Measurements from ENCODE around the gene TOP2B.
A peak's percentile ranks its signal among the peaks of the same experiment; 100 is the strongest.

TOP2B gene

DNA sequence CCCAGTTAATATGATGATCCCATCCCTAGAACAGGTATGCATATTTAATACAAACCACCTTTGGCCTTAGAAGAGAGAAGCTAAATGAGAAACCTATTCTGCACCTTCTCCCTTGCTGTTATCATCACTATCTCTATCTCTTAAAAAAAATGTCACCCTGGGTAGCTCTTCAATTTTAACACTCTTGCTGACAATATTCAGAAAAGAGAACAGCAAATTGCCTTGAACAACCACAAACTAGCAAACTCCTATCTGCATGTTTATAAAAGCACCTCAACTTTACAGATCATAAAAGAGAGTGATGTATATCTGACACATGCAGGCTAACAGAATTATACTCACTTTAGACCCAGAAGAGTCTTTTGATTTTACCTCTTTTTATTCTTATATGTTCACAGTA, 7.4 kb downstream of the TOP2B start:
- Mint-ChIP-seq H3K36me3 (peaks cover 2% of the 10 kb centered on the region), H3K4me1 (peaks cover 87% of the 10 kb centered on the region), H3K27ac (no peak overlapping the region), H3K27me3 (no peaks in the 10 kb centered on the region), H3K4me3 (peak overlapping the region; percentile 27), H3K9me3 (no peaks in the 10 kb centered on the region)

DNA sequence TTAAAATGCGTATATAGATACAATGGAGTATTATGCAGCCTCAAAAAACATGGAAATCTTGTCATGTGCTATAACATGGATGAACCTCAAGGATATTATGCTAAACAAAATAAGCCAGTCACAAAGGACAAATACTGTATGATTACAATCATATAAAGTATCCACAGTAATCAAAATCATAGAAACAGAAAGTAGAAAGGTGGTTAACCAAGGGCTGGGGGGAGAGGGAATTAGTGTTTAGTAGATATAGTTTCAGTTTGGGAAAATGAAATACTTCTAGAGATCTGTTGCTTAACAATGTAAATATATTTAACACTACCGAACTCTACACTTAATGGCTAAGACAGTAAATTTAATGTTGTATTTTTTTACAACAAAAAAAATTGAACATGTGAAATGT, 9.0 kb downstream of the TOP2B start:
- H3K27me3 Mint-ChIP-seq, result no peaks in the 10 kb centered on the region
- peaks cover 81% of the 10 kb centered on the region for H3K4me1 Mint-ChIP-seq

DNA sequence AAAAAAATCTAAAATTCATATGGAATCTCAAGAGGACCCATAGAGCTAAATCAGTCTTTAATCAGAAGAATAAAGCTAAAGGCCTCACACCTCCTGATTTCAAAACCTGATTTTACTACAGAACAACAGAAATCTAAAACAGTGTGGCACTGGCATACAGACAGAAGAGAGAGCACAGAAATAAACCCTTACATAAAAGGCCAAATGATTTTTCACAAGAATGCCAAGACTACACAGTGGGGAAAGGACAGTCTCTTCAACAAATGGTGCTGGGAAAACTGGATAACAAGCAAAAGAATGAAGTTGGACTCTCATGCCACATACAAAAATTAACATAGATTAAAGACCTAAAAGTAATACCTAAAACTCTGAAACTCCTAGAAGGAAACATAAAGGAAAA, 10.1 kb downstream of the TOP2B start:
- Mint-ChIP-seq H3K36me3 (peaks cover 8% of the 10 kb centered on the region), H3K4me1 (peaks cover 75% of the 10 kb centered on the region), H3K4me3 (peak overlapping the region; percentile 47), H3K9me3 (no peaks in the 10 kb centered on the region), H3K27me3 (no peaks in the 10 kb centered on the region), H3K27ac (peak overlapping the region; percentile 52)

More for the DNA sequence above, 9.0 kb downstream of the TOP2B start:
- Mint-ChIP-seq H3K36me3 (peaks cover 4% of the 10 kb centered on the region), H3K9me3 (no peaks in the 10 kb centered on the region), H3K27ac (no peak overlapping the region), H3K4me3 (peak overlapping the region; percentile 45)

DNA sequence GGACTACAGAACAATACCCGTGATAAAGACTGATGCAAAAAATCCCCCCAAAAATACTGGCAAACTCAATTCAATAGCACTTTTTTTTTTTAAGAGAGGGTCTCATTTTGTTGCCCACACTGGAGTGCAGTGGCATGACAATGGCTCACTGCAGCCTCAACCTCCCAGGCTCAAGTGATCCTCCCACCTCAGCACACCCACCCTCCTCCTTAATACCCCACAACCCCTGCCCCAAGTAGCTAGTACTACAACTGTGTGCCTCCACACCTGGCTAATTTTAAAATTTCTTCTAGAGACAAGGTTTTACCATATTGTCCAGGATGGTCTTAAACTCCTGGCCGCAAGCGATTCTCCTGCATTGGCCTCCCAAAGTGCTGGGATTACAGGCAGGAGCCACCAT, 11.4 kb downstream of the TOP2B start:
- H3K36me3 Mint-ChIP-seq, result peaks cover 13% of the 10 kb centered on the region
- peaks cover 8% of the 10 kb centered on the region for H3K9me3 Mint-ChIP-seq
- H3K4me1 Mint-ChIP-seq, result peaks cover 71% of the 10 kb centered on the region
- H3K4me3 Mint-ChIP-seq, result peak overlapping the region; percentile 23
- peak overlapping the region; percentile 11 for H3K27ac Mint-ChIP-seq
- no peaks in the 10 kb centered on the region for H3K27me3 Mint-ChIP-seq

DNA sequence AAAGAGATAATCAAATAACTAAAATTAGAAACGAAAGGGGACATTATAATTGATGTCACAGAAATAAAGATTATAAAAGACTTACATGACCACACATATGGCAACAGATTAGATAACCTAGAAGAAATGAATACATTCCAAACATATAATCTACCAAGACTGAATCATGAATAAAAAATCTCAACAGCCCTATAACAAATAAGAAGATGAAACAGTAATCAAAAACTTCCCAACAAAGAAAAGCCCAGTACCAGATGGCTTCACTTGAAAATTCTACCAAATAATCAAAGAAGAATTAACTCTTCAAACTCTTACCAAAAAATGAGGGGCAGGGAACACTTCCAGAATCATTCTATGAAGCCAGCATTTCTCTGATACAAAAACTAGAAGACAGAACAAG, 11.8 kb downstream of the TOP2B start:
- Mint-ChIP-seq H3K27me3 (no peaks in the 10 kb centered on the region), H3K27ac (peak overlapping the region; percentile 11), H3K9me3 (peaks cover 8% of the 10 kb centered on the region), H3K36me3 (peaks cover 16% of the 10 kb centered on the region), H3K4me3 (peak overlapping the region; percentile 11), H3K4me1 (peaks cover 75% of the 10 kb centered on the region)

DNA sequence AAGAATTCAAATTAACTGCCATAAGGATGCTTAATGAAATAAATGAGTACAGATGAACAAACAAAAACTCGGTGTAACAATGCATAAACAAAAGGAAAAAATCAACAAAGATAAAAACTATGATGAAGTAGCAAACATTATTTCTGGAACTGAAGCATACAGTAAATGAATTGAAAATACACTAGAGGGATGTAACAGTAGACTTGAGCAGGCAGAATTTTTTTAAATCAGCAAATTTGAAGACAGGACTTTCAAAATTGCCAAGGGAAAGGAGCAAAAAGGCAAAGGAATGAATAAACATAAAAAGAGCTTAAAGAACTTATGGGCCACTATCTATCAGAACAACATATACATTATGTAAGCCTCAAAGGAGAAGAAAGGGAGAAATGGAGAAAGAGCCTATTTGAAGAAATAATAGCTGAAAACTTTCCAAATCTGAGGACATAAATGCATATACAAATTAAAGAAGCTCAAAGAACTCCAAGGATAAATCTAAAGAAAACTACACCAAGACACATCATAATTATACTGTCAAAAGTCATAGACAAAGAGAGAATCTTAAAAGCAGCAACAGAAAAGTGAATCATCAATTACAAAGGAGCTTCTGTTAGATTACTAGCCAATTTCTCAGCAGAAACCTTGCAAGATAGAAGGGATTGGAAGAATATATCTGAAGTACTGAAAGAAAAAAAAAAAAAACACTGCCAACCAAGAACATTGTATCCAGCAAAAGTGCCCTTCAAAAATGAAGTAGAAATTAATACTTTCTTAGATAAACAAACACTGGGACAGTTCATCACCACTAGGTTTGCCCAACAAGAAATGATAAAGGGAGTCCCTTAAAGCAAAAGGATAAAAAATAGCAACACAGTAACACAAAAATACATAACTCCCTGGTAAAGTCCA, 15.5 kb downstream of the TOP2B start:
- Mint-ChIP-seq H3K27me3 (no peaks in the 10 kb centered on the region), H3K36me3 (peaks cover 16% of the 10 kb centered on the region), H3K27ac (peak overlapping the region; percentile 49), H3K4me1 (peaks cover 59% of the 10 kb centered on the region), H3K4me3 (no peak overlapping the region), H3K9me3 (peaks cover 8% of the 10 kb centered on the region)

DNA sequence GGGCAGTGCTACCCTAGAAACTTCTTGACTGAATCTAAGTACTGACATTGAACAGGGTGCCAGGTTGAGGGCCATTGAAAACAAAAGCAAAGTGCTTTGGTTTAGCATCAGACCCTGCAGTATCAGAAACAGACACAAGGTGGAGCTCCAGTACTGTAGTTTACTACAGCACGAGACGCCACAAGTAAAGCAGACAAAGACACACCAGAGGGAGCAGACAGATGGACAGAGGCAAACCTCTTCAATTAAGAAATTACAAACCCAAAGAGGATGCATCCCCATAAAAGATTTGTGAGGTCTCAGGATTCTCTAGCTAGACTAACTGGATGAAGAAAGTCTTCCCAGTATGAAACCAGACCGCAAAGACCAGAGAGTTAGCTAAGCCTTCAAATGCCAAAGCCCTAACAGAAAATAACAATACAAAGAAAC, 16.6 kb downstream of the TOP2B start:
- H3K27ac Mint-ChIP-seq, result peak overlapping the region; percentile 5
- no peaks in the 10 kb centered on the region for H3K27me3 Mint-ChIP-seq
- no peak overlapping the region for H3K4me3 Mint-ChIP-seq
- H3K36me3 Mint-ChIP-seq, result peaks cover 16% of the 10 kb centered on the region
- H3K9me3 Mint-ChIP-seq, result peaks cover 8% of the 10 kb centered on the region
- H3K4me1 Mint-ChIP-seq, result peaks cover 58% of the 10 kb centered on the region

DNA sequence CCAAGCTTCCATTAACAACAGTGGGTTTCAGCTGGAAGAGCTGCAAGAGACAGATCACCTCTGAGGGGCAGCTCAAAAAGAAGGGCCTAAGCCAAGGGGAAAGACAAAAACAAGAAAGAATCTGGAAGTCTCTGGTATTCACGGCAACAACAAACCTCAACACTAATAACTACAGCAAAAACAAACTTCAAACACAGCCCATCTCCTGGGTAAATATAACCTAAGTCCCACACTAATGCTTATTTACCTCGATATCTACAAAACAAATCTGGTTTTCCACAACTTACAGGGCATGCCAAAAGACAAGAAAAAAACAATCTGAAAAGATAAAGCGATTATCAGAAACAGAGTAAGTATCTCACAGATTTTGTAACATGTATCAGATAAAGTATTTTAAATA, 29.7 kb downstream of the TOP2B start:
- H3K27me3 Mint-ChIP-seq, result no peaks in the 10 kb centered on the region
- H3K4me3 Mint-ChIP-seq, result no peak overlapping the region
- no peaks in the 10 kb centered on the region for H3K9me3 Mint-ChIP-seq
- peaks cover 15% of the 10 kb centered on the region for H3K36me3 Mint-ChIP-seq
- H3K27ac Mint-ChIP-seq, result no peak overlapping the region
- peaks cover 27% of the 10 kb centered on the region for H3K4me1 Mint-ChIP-seq

DNA sequence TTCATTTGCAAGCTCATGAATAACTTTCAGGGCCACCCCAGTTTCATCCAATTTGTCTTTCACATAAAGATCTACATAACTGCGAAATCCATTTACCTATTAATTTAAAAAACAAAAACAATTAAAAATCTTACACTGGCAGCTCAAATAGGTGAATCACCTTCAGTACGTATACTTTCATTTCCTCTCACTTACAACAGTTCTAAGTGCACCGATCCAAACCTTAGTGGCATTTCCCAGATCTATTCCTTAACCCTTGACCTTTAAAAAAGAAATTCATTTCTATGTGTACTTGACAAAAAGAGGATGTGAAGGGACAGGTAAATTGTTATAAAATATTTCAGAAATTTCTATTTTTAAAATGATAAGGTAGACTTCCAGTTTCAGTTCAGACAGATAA, 30.8 kb downstream of the TOP2B start:
- Mint-ChIP-seq H3K36me3 (peaks cover 19% of the 10 kb centered on the region), H3K27ac (no peak overlapping the region), H3K4me3 (no peak overlapping the region)

DNA sequence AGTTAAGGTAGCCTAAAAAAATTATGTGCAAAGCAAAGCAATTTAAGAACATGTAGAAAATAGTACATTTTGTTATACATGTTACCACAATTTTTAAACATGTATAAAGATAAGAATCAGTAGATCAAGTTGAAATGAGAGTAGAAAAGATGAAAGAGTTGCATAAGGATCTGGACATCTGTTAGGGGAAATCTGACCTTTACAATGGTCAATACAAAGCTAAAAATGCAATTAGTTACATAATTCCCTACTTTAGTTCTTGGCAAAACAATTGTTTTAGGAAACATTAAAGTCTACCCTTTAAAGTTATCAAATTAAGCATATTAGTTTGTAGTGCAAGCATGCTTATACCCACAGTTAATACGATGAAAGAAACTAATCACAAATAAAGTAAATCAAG, 32.7 kb downstream of the TOP2B start:
- Mint-ChIP-seq H3K27ac (no peak overlapping the region), H3K36me3 (peaks cover 18% of the 10 kb centered on the region), H3K9me3 (no peaks in the 10 kb centered on the region), H3K4me3 (no peak overlapping the region), H3K4me1 (peaks cover 26% of the 10 kb centered on the region), H3K27me3 (no peaks in the 10 kb centered on the region)

More for the DNA sequence above, 30.8 kb downstream of the TOP2B start:
- Mint-ChIP-seq H3K9me3 (no peaks in the 10 kb centered on the region), H3K4me1 (peaks cover 27% of the 10 kb centered on the region), H3K27me3 (no peaks in the 10 kb centered on the region)

DNA sequence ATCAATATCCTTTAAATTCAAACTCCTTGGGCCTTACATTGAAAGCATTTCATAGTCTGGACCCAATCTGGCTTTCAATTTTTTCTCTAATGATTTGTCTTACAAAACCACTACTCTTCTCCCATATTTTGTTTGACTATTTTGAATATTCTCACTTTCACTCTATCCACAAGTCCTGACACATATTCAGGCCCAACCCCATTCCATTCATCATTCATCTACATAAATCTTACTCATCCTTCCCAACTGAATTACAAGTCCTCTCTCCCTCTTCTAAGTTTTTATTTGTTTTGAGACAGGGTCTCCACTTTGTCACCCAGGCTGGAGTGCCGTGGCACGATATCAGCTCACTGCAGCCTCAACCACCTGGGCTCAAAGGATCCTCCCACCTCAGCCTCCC, 43.6 kb downstream of the TOP2B start:
- no peak overlapping the region for H3K4me3 Mint-ChIP-seq
- H3K27me3 Mint-ChIP-seq, result no peaks in the 10 kb centered on the region
- H3K4me1 Mint-ChIP-seq, result peaks cover 9% of the 10 kb centered on the region
- peak overlapping the region; percentile 24 for H3K27ac Mint-ChIP-seq
- H3K36me3 Mint-ChIP-seq, result peaks cover 15% of the 10 kb centered on the region
- no peaks in the 10 kb centered on the region for H3K9me3 Mint-ChIP-seq

DNA sequence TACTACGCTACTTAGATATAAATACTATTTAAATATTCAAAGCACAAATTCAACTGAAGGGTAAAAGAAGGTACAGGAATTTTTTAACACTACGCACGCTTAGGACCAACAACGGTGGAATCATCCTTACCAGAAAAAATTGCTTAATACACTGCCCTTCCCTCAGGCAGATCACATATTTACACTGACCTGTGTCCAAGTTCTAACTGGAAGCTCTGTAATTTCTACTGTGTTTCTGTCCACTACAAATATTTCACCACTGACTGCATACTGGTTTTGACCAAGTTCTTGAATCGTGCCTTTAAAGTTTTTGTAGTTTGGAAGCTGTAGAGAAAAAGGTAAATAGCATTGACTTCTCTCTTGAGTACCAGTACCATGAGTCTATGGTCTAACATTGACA, 44.2 kb downstream of the TOP2B start:
- Mint-ChIP-seq H3K36me3 (peaks cover 15% of the 10 kb centered on the region), H3K4me1 (peaks cover 9% of the 10 kb centered on the region), H3K4me3 (no peak overlapping the region), H3K27me3 (no peaks in the 10 kb centered on the region), H3K9me3 (no peaks in the 10 kb centered on the region), H3K27ac (no peak overlapping the region)

DNA sequence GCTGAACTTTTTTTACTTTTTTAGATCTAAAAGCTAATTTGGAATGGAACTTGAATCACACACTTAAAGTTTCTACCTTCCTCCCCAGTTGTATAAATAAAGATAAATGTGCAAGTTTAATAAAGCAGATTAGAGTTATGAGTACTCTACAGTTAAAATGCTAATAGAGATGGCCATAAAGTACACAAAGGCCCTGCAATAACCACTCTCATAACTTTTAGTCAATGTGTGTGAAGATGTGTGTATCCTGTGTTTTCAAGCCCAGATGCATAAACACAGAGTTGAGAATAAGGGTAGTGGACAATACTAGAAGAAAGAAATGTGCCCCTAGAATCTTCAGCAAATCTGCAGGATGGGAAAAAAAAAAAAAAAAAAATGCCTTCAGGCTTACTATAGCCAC, 45.3 kb downstream of the TOP2B start:
- H3K4me1 Mint-ChIP-seq, result peaks cover 9% of the 10 kb centered on the region
- no peak overlapping the region for H3K4me3 Mint-ChIP-seq
- peaks cover 15% of the 10 kb centered on the region for H3K36me3 Mint-ChIP-seq
- H3K27ac Mint-ChIP-seq, result peak overlapping the region; percentile 72
- no peaks in the 10 kb centered on the region for H3K27me3 Mint-ChIP-seq
- no peaks in the 10 kb centered on the region for H3K9me3 Mint-ChIP-seq

DNA sequence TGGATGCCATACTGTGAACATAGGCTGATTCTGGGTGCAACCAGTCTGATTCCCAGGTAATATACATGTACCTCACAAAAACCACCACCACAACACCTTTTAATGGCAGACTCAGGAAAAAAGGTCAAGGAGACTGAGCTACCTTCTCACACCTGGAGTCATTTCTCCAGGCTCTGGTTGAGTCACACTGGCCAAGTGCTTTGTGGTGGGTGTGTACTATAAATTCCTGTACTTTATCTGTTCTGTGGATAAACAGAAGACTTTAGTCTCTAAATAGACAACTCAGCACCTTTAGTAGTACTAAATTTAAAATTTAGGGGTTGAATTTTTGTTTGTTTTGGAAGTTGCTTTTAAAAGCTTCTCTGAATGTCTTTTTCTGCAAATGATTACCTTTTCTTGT, 46.7 kb downstream of the TOP2B start:
- Mint-ChIP-seq H3K27ac (peak overlapping the region; percentile 4), H3K27me3 (no peaks in the 10 kb centered on the region), H3K4me3 (no peak overlapping the region), H3K36me3 (peaks cover 11% of the 10 kb centered on the region), H3K9me3 (no peaks in the 10 kb centered on the region), H3K4me1 (peaks cover 7% of the 10 kb centered on the region)

DNA sequence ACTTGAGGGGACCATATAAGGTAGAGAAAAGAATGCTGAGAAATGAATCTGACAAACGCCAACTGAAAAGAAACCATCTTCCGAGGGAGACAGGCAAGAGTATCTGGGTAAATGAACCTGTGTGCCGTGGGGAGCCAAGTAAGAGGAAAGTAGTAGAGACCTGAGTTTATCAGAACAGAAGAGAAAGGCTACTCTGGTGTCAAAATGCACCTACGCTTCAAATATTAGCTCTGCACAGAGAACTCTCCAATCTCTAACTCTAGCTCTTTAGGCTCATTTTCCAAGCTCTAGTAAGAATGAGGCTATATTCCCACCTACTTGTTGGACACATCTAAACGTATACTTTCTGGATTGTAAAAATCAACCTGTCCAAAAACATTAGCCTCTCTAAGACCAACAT, 53.5 kb downstream of the TOP2B start:
- peak overlapping the region; percentile 5 for H3K27ac Mint-ChIP-seq
- H3K4me1 Mint-ChIP-seq, result peaks cover 8% of the 10 kb centered on the region
- H3K27me3 Mint-ChIP-seq, result no peaks in the 10 kb centered on the region
- peaks cover 16% of the 10 kb centered on the region for H3K36me3 Mint-ChIP-seq
- H3K4me3 Mint-ChIP-seq, result no peak overlapping the region
- H3K9me3 Mint-ChIP-seq, result no peaks in the 10 kb centered on the region

DNA sequence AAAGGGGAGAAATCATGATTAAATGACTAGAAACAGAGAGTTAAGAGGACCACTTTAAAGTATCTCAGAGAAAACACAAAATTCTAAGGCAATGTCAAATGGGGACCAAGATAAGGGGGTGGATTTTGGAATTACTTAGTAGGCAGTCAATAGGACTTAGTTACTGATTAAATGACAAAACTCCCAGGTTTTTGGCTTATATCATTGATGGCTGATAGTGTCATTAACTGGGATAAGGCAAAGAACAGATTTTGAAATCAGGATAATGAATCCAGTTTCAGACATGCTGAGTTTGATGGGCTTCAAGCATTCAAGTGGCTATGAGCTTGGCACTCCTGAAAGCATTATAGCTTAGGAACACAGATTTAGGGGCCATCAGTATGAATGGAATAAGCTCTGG, 53.9 kb downstream of the TOP2B start:
- peak overlapping the region; percentile 80 for H3K27ac Mint-ChIP-seq

More for the DNA sequence above, 53.9 kb downstream of the TOP2B start:
- Mint-ChIP-seq H3K36me3 (peaks cover 16% of the 10 kb centered on the region), H3K4me3 (no peak overlapping the region), H3K9me3 (no peaks in the 10 kb centered on the region), H3K27me3 (no peaks in the 10 kb centered on the region), H3K4me1 (peaks cover 8% of the 10 kb centered on the region)
